Uterus (tissue), 2 donors: ENCODE measurements around the gene PIK3CD.

Source experiments
- CTCF ChIP-seq, 4 experiments: fragments of 200-600 bp in 2 of 4; fragments of 450-650 bp in 2 of 4; sonication (generic) in 2 of 4; IDR thresholded peaks; one replicate each; pipeline ENCODE4 v1.5.1; 2016 to 2019; ENCODE audit warnings: antibody characterized with exemption in 4 of 4, mild to moderate bottlenecking in 2 of 4, moderate library complexity in 1 of 4
- POLR2A ChIP-seq, 2 donors: fragments of 450-650 bp; IDR thresholded peaks; one replicate each; pipeline ENCODE4 v1.6.1; 2016; ENCODE audit warnings: antibody characterized with exemption in 2 of 2, mild to moderate bottlenecking in 1 of 2, moderate library complexity in 1 of 2

- TF ChIP-seq CTCF (IDR thresholded peaks at IDR 0.05) (no peak), POLR2A (IDR thresholded peaks at IDR 0.05) (no peak)
Measured at GRCh38 chr1:9718006-9718680, 66.6 kb downstream of the PIK3CD start.
